Psoas muscle (tissue), 8 donors: ENCODE results near the gene DYRK4. TPM values are rescaled to one million over a fixed set of nuclear protein-coding genes. Genes with fewer than 3 reads are reported as not detected.

ENCODE experiments used
- ATAC-seq, 4 donors: fragments of 200-7000 bp; cut with Tn5 transposase; one replicate each; pipeline ENCODE4 v1.9.1; 2020; ENCODE audit warnings: moderate library complexity in 3 of 4, mild to moderate bottlenecking in 2 of 4
- DNase-seq, 2 donors: peaks; one replicate each; pipeline ENCODE4 v3.0.0-alpha.2; 2020
- H3K27ac ChIP-seq: fragments of 200-600 bp; one replicate; pipeline ENCODE4 v1.8.0; 2022
- H3K27me3 ChIP-seq, 3 donors: fragments of 200-600 bp in 1 of 3; one replicate each; pipeline versions ENCODE4 v1.6.1 to v1.8.0; 2013 to 2022; ENCODE audit warnings: low read length in 2 of 3, mild to moderate bottlenecking in 2 of 3, moderate library complexity in 1 of 3; ENCODE audit not compliant: insufficient read depth in 3 of 3
- H3K36me3 ChIP-seq, 2 donors: fragments of 200-600 bp in 1 of 2; one replicate each; pipeline versions ENCODE4 v1.6.1 to v1.8.0; 2013 to 2022; ENCODE audit warnings: low read depth in 1 of 2, mild to moderate bottlenecking in 1 of 2, moderate library complexity in 1 of 2; ENCODE audit not compliant: insufficient read depth in 1 of 2
- H3K4me1 ChIP-seq: fragments of 200-600 bp; one replicate; pipeline ENCODE4 v1.8.0; 2022
- H3K4me3 ChIP-seq: fragments of 200-600 bp; one replicate; pipeline ENCODE4 v1.8.0; 2022; ENCODE audit warnings: mild to moderate bottlenecking
- H3K9me3 ChIP-seq: fragments of 200-600 bp; one replicate; pipeline ENCODE4 v1.8.0; 2022
- CTCF ChIP-seq: fragments of 200-600 bp; IDR thresholded peaks from one replicate; pipeline ENCODE4 v1.8.0; 2022; ENCODE audit warnings: antibody characterized with exemption
- WGBS, 3 donors: extraction: QIAGEN DNeasy Blood & Tissue Kit; methylation state at CpG; one replicate each; pipeline versions ENCODE4 v1.1.6 to v1.1.7; 2013; 5-methylcytosine and 5-hydroxymethylcytosine counted together
- intact Hi-C, 2 donors: fragments of 100-400 bp; cut with DNase I; formaldehyde crosslinking; loops; one replicate each; pipeline versions ENCODE4 v1.11.0 to v1.14.2; 2022
- polyA plus RNA-seq, 3 donors: library from polyadenylated mRNA; stranded (reverse); fragments of 200-250 nt; gene quantifications; one replicate each; pipeline ENCODE4 v1.2.3, GENCODE V29; 2013
- total RNA-seq, 4 donors: library from RNA; stranded (reverse); fragmentation: NEBNext Ultra II Directional in 2 of 4; extraction: Animal tissue kit (Norgen Biotek cat#: 25700) in 2 of 4; gene quantifications; one replicate each; pipeline versions ENCODE4 v1.2.1 to v1.2.4, GENCODE V29; 2021 to 2023
- donor health status: healthy with polysubstance abuse.
- donor health status: DM: no; HTN: no; CAD: no; lungs with moderate emphysema.
- donor health status: Bipolar disorder and iron deficiency.
- donor health status: healthy.
- donor health status: DM: yes; HTN: yes; CAD: no.
- donor health status: DM: no; HTN: no; CAD: no.
- donor health status: DM: no; HTN: no; CAD: no.
- donor health status: DM: yes; HTN: yes; CAD: no.

Gene DYRK4
- total and polyA plus RNA-seq, 7 donors, result 18.3 to 28.8 (median 22.9) TPM

- no peak for ATAC-seq
- no peak overlapping the region for H3K27ac ChIP-seq
- no peak for DNase-seq
Measured at GRCh38 chr12:4564818-4565217, 2.8 kb downstream of the DYRK4 start.

GRCh38 chr12:4566474-4566873 lies 4.5 kb downstream of the DYRK4 start:
- Histone ChIP-seq H3K4me3 (no peak overlapping the region), H3K27me3 (peaks cover 0 to 25% (median 1%) of the 10 kb centered on the region in 3 donors), H3K27ac (no peak overlapping the region), H3K36me3 (no peaks in the 10 kb centered on the region), H3K9me3 (no peaks in the 10 kb centered on the region), H3K4me1 (no peaks in the 10 kb centered on the region)
- no peak for DNase-seq
- no peak for ATAC-seq
- intact Hi-C loops, result no loop called here
- TF ChIP-seq CTCF, result no peak
- WGBS, 3 donors, result 76 to 86% (median 80%) methylated on average over 2 of the region's 2 CpGs

More at GRCh38 chr12:4564818-4565217, 2.8 kb downstream of the DYRK4 start:
- intact Hi-C loops, result no loop called here
- H3K27me3 ChIP-seq, result peaks cover 0 to 25% (median 1%) of the 10 kb centered on the region in 3 donors
- WGBS, 3 donors, result 69 to 77% (median 70%) methylated on average over 5 of the region's 5 CpGs
- H3K9me3 ChIP-seq, result no peaks in the 10 kb centered on the region
- no peaks in the 10 kb centered on the region for H3K36me3 ChIP-seq
- H3K4me1 ChIP-seq, result no peaks in the 10 kb centered on the region
- TF ChIP-seq CTCF, result no peak
- H3K4me3 ChIP-seq, result no peak overlapping the region

- no peak overlapping the region for H3K4me3 ChIP-seq
- no peak overlapping the region for H3K27ac ChIP-seq
- peaks cover 0 to 24% (median 0%) of the 10 kb centered on the region in 3 donors for H3K27me3 ChIP-seq
- intact Hi-C loops, result no loop called here
- 74 to 79% (median 74%) methylated on average over 3 of the region's 3 CpGs for WGBS, 3 donors
- ATAC-seq, result no peak
- DNase-seq, result no peak
- H3K9me3 ChIP-seq, result no peaks in the 10 kb centered on the region
- H3K36me3 ChIP-seq, result no peaks in the 10 kb centered on the region
- H3K4me1 ChIP-seq, result no peaks in the 10 kb centered on the region
- no peak for TF ChIP-seq CTCF
Measured at GRCh38 chr12:4567073-4567881, 5.3 kb downstream of the DYRK4 start.

- intact Hi-C loops, result no loop called here
- no peak for DNase-seq
- 87 to 92% (median 90%) methylated on average over 4 of the region's 4 CpGs for WGBS, 3 donors
- no peak for ATAC-seq
- no peaks in the 10 kb centered on the region for H3K4me1 ChIP-seq
- H3K27me3 ChIP-seq, result peaks cover 0 to 9% (median 0%) of the 10 kb centered on the region in 3 donors
- H3K36me3 ChIP-seq, result no peaks in the 10 kb centered on the region
- H3K9me3 ChIP-seq, result no peaks in the 10 kb centered on the region
- no peak overlapping the region for H3K4me3 ChIP-seq
- no peak for TF ChIP-seq CTCF
- H3K27ac ChIP-seq, result no peak overlapping the region
Measured at GRCh38 chr12:4569261-4569660, 7.3 kb downstream of the DYRK4 start.

- no peak for DNase-seq
- no peaks in the 10 kb centered on the region for H3K36me3 ChIP-seq
- intact Hi-C loops, result no loop called here
- ATAC-seq, result no peak
- no peak for TF ChIP-seq CTCF
- H3K4me1 ChIP-seq, result no peaks in the 10 kb centered on the region
- H3K4me3 ChIP-seq, result no peak overlapping the region
- peaks cover 0 to 4% (median 0%) of the 10 kb centered on the region in 3 donors for H3K27me3 ChIP-seq
- H3K9me3 ChIP-seq, result no peaks in the 10 kb centered on the region
- H3K27ac ChIP-seq, result no peak overlapping the region
- 73 to 79% (median 78%) methylated on average over 7 of the region's 7 CpGs for WGBS, 3 donors
Measured at GRCh38 chr12:4572680-4573079, 10.7 kb downstream of the DYRK4 start.
